Testis (tissue), 2 donors: Measurements from ENCODE around the gene NKX1-2.

Source experiments
- POLR2A ChIP-seq: fragments of 450-650 bp; IDR thresholded peaks from one replicate; pipeline ENCODE4 v1.6.1; 2017; ENCODE audit warnings: antibody characterized with exemption, mild to moderate bottlenecking, moderate library complexity
- TF ChIP-seq, protein P1 (sequence below), 3 experiments: fragments of 450-650 bp in 2 of 3; fragments of 200-600 bp in 1 of 3; sonication (generic) in 1 of 3; IDR thresholded peaks; one replicate each; pipeline ENCODE4 v1.5.1; 2016 to 2019; ENCODE audit warnings: antibody characterized with exemption in 3 of 3, mild to moderate bottlenecking in 2 of 3, moderate library complexity in 1 of 3

DNA sequence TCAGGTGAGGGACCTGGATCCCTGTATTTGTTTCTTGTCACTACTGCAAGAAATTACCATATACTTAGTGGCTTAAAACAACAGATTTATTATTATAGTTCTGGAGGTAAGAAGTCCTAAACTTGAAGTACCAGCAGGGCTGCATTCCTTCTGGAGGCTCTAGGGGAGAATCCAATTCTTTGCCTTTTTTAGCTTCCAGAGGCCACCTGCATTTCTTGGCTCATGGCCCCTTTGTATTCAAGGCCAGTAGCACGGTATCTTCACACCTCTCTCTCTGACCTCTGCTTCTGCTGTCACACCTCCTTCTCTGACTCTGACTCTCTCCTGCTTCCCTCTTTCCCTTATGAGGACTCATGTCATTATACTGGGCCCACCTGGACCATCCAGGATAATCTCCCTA is 9.6 kb upstream of the NKX1-2 start:
- TF ChIP-seq, protein P1, sequence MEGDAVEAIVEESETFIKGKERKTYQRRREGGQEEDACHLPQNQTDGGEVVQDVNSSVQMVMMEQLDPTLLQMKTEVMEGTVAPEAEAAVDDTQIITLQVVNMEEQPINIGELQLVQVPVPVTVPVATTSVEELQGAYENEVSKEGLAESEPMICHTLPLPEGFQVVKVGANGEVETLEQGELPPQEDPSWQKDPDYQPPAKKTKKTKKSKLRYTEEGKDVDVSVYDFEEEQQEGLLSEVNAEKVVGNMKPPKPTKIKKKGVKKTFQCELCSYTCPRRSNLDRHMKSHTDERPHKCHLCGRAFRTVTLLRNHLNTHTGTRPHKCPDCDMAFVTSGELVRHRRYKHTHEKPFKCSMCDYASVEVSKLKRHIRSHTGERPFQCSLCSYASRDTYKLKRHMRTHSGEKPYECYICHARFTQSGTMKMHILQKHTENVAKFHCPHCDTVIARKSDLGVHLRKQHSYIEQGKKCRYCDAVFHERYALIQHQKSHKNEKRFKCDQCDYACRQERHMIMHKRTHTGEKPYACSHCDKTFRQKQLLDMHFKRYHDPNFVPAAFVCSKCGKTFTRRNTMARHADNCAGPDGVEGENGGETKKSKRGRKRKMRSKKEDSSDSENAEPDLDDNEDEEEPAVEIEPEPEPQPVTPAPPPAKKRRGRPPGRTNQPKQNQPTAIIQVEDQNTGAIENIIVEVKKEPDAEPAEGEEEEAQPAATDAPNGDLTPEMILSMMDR (IDR thresholded peaks at IDR 0.05): no peak
- TF ChIP-seq POLR2A: no peak
